Measurements from ENCODE around the gene LNPEP. TPM values are rescaled to one million over a fixed set of nuclear protein-coding genes. Genes with fewer than 3 reads are reported as not detected.

LNPEP gene
- total RNA-seq, 1 donor from 2014 or later = 96.5 TPM

- Mint-ChIP-seq H3K4me1 (peaks cover 24% of the 10 kb centered on the region), H3K27me3 (no peaks in the 10 kb centered on the region), H3K36me3 (ENCODE audit: low read depth) (peaks cover 55% of the 10 kb centered on the region), H3K9me3 (no peaks in the 10 kb centered on the region), H3K27ac (peak overlapping the region; percentile 91), H3K4me3 (peak overlapping the region; percentile 66)
- ChIA-PET CTCF (interaction anchor here (0.8 to 2.5 kb wide), 5 partner anchors 13 to 154 kb away, joined by 4 to 10 read pairs (median 5); partner anchors contain the start of gene LIX1), POLR2A (interaction anchor here (0.6 to 2.0 kb wide), 8 partner anchors 11 to 505 kb away, joined by 3 to 11 read pairs (median 4); partner anchors contain the start of gene LNPEP)
- ATAC-seq (ENCODE audit: low read depth) (peak; percentile 83), DNase-seq (no peak)
- intact Hi-C loops (cut with micrococcal nuclease) = loop anchor here (1.0 to 2.0 kb wide), 6 partner anchors 47 to 347 kb away; partner anchors contain the start of genes CAST and ERAP1
- TF ChIP-seq, protein P1, sequence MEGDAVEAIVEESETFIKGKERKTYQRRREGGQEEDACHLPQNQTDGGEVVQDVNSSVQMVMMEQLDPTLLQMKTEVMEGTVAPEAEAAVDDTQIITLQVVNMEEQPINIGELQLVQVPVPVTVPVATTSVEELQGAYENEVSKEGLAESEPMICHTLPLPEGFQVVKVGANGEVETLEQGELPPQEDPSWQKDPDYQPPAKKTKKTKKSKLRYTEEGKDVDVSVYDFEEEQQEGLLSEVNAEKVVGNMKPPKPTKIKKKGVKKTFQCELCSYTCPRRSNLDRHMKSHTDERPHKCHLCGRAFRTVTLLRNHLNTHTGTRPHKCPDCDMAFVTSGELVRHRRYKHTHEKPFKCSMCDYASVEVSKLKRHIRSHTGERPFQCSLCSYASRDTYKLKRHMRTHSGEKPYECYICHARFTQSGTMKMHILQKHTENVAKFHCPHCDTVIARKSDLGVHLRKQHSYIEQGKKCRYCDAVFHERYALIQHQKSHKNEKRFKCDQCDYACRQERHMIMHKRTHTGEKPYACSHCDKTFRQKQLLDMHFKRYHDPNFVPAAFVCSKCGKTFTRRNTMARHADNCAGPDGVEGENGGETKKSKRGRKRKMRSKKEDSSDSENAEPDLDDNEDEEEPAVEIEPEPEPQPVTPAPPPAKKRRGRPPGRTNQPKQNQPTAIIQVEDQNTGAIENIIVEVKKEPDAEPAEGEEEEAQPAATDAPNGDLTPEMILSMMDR (IDR thresholded peaks at IDR 0.05) = no peak
Measured at GRCh38 chr5:97009212-97009898, 73.5 kb downstream of the LNPEP start.

DNA sequence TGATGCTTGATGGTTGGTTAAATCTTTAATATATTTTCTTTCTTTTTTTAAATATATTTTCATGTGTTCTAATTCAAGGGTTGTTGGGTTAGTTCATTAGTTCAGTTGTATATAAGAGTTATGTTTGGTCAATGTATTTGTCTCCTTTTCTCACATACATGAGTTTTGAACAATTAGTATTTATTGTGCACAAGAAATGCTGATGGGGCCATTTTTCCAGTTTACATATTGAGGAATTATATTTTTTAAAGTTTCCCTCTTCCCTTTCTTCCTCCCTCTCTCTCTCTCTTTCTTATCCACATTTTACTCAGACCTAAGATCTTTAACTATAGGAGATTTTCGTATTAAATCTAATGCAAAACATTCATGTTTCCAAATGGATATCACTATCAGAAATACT, 74.0 kb downstream of the LNPEP start:
- peak overlapping the region; percentile 11 for H3K4me3 Mint-ChIP-seq
- ATAC-seq (ENCODE audit: low read depth) = no peak
- H3K27ac Mint-ChIP-seq = peak overlapping the region; percentile 27

DNA sequence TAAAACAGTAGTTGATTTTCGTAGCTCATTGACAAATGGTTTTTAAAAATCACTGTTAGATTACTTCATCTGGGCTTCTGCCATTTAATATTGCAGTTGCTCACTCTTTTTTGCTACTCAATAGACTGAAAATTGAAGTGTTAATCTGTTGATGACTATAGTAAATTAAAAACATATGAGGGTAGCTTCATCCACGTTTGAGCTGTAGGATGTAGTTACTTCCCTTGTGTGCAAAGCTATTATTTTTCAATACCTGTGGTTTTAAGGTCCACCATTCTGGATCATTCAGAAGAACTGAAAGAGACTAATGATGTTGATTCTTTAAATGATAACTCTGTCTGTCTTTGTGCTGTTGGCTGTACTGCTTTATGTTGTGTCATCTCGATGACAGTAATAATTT, 74.7 kb downstream of the LNPEP start:
- CTCF ChIA-PET = interaction anchor here (1.1 to 2.4 kb wide), 5 partner anchors 14 to 151 kb away, joined by 3 to 13 read pairs (median 5); partner anchors contain the start of gene LIX1
- TF ChIP-seq, protein P1 (IDR thresholded peaks at IDR 0.05) = no peak
- ATAC-seq (ENCODE audit: low read depth) (no peak), DNase-seq (no peak)
- Mint-ChIP-seq H3K4me3 (no peak overlapping the region), H3K4me1 (peaks cover 24% of the 10 kb centered on the region), H3K36me3 (ENCODE audit: low read depth) (peaks cover 55% of the 10 kb centered on the region), H3K27me3 (no peaks in the 10 kb centered on the region), H3K27ac (no peak overlapping the region), H3K9me3 (no peaks in the 10 kb centered on the region)
- POLR2A ChIA-PET = interaction anchor here (0.9 kb wide), 1 partner anchor 75 kb away, joined by 3 read pairs; the partner anchor contains the start of gene LNPEP
- intact Hi-C loops (cut with micrococcal nuclease) = no loop called here

More for the DNA sequence above, 74.0 kb downstream of the LNPEP start:
- TF ChIP-seq, protein P1 (IDR thresholded peaks at IDR 0.05) = no peak
- no peaks in the 10 kb centered on the region for H3K27me3 Mint-ChIP-seq
- H3K36me3 Mint-ChIP-seq (ENCODE audit: low read depth) = peaks cover 53% of the 10 kb centered on the region
- no peak for DNase-seq
- CTCF ChIA-PET = interaction anchor here (0.9 to 2.5 kb wide), 6 partner anchors 13 to 151 kb away, joined by 4 to 13 read pairs (median 6); partner anchors contain the start of gene LIX1
- POLR2A ChIA-PET = interaction anchor here (0.8 to 2.0 kb wide), 4 partner anchors 52 to 163 kb away, joined by 3 to 11 read pairs (median 4); partner anchors contain the start of gene LNPEP
- peaks cover 24% of the 10 kb centered on the region for H3K4me1 Mint-ChIP-seq
- intact Hi-C loops (cut with micrococcal nuclease) = loop anchor here (1.0 to 2.0 kb wide), 6 partner anchors 47 to 348 kb away; partner anchors contain the start of genes CAST and ERAP1
- no peaks in the 10 kb centered on the region for H3K9me3 Mint-ChIP-seq

DNA sequence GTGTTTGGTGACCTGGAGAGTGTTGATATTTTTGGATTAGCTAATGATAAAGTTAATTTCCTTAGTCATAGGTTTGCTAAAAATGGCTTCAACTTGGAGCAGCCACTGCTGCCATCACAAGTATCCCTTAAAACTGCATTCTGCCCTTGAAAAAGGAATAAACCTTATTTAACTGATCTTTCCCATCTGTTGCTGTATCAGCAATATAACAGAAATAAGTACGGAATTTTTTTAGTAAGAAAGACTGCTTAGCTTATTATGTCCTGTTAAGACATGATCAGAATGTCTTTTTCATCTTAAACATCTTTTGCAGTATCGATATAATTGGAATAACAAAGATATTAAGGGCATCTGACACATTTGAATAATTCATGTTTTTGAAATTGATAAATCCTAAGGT, 75.7 kb downstream of the LNPEP start:
- POLR2A ChIA-PET = interaction anchor here (0.6 kb wide), 1 partner anchor 1921 kb away, joined by 8 read pairs; no protein-coding TSS in a partner anchor
- intact Hi-C loops (cut with micrococcal nuclease) = no loop called here
- Mint-ChIP-seq H3K27ac (no peak overlapping the region), H3K36me3 (ENCODE audit: low read depth) (peaks cover 57% of the 10 kb centered on the region), H3K4me1 (peaks cover 24% of the 10 kb centered on the region), H3K9me3 (no peaks in the 10 kb centered on the region), H3K27me3 (no peaks in the 10 kb centered on the region), H3K4me3 (no peak overlapping the region)
- CTCF ChIA-PET = interaction anchor here (1.4 to 2.4 kb wide), 4 partner anchors 15 to 150 kb away, joined by 4 to 13 read pairs (median 6); partner anchors contain the start of gene LNPEP
- no peak for DNase-seq
- no peak for ATAC-seq (ENCODE audit: low read depth)
- TF ChIP-seq, protein P1 (IDR thresholded peaks at IDR 0.05) = no peak

Measured in activated B cell treated with CpG ODN at 0.5 μM for 24 hours (primary cell).